Left cardiac atrium (tissue), 2 donors: ENCODE measurements around the gene OR51F1. TPM values are rescaled to one million over a fixed set of nuclear protein-coding genes. Genes with fewer than 3 reads are reported as not detected.

Source experiments
- total RNA-seq, 2 donors: library from RNA; stranded (reverse); fragmentation: NEBNext Ultra II Directional; extraction: Animal tissue kit (Norgen Biotek cat#: 25700); gene quantifications; one replicate each; pipeline ENCODE4 v1.2.1, GENCODE V29; 2021
- donor health status: DM: no; HTN: yes; CAD: no; lungs with severe emphysema.
- donor health status: DM: yes; HTN: yes; CAD: no.

The OR51F1 gene
- total RNA-seq, 2 donors from 2014 or later = not detected

Other genes starting within 250 kb of the OR51F1 start
- gene OR52M1, start 224.7 kb downstream of the OR51F1 start, total RNA-seq = not detected
- not detected for gene OR52I2, start 188.2 kb downstream of the OR51F1 start, total RNA-seq
- not detected for gene OR52I1, start 175.9 kb downstream of the OR51F1 start, total RNA-seq
- 10 to 100 TPM in 1 of 2 donors, 1 to 10 TPM in 1; 9.4 to 10.3 TPM for gene TRIM68, start 161.7 kb downstream of the OR51F1 start, total RNA-seq
- gene OR51D1, start 132.5 kb downstream of the OR51F1 start, total RNA-seq = not detected
- gene OR51E1, start 126.0 kb downstream of the OR51F1 start, total RNA-seq = under 1 TPM; 0.34 to 0.91 TPM
- under 1 TPM; 0.09 to 0.31 TPM for gene OR51E2, start 72.1 kb downstream of the OR51F1 start, total RNA-seq
- gene MMP26, start 65.2 kb downstream of the OR51F1 start, total RNA-seq = not detected
- not detected for gene OR52R1, start 34.4 kb upstream of the OR51F1 start, total RNA-seq
- not detected for gene OR51F2, start 51.4 kb upstream of the OR51F1 start, total RNA-seq
- gene OR51S1, start 79.3 kb upstream of the OR51F1 start, total RNA-seq = not detected
- gene OR51T1, start 112.0 kb upstream of the OR51F1 start, total RNA-seq = not detected
- gene OR51A7, start 133.8 kb upstream of the OR51F1 start, total RNA-seq = not detected
- not detected for gene OR51G2, start 149.4 kb upstream of the OR51F1 start, total RNA-seq
- gene OR51G1, start 154.4 kb upstream of the OR51F1 start, total RNA-seq = not detected
- not detected for gene OR51A4, start 177.7 kb upstream of the OR51F1 start, total RNA-seq
- gene OR51A2, start 185.8 kb upstream of the OR51F1 start, total RNA-seq = not detected
- not detected for gene OR51L1, start 224.9 kb upstream of the OR51F1 start, total RNA-seq